Limb (tissue), 2 donors: ENCODE measurements around the gene PTGES2.
"Not testable (repeated sequence)": the region's sequence is repeated elsewhere in the genome, so short reads cannot be mapped to it uniquely, and the experiment has no call there.

ENCODE experiments used
- DNase-seq, 2 donors: peaks; one replicate each; pipeline ENCODE4 v3.0.0-alpha.2; 2016; ENCODE audit errors: extremely low spot score in 2 of 2

The PTGES2 gene

DNA sequence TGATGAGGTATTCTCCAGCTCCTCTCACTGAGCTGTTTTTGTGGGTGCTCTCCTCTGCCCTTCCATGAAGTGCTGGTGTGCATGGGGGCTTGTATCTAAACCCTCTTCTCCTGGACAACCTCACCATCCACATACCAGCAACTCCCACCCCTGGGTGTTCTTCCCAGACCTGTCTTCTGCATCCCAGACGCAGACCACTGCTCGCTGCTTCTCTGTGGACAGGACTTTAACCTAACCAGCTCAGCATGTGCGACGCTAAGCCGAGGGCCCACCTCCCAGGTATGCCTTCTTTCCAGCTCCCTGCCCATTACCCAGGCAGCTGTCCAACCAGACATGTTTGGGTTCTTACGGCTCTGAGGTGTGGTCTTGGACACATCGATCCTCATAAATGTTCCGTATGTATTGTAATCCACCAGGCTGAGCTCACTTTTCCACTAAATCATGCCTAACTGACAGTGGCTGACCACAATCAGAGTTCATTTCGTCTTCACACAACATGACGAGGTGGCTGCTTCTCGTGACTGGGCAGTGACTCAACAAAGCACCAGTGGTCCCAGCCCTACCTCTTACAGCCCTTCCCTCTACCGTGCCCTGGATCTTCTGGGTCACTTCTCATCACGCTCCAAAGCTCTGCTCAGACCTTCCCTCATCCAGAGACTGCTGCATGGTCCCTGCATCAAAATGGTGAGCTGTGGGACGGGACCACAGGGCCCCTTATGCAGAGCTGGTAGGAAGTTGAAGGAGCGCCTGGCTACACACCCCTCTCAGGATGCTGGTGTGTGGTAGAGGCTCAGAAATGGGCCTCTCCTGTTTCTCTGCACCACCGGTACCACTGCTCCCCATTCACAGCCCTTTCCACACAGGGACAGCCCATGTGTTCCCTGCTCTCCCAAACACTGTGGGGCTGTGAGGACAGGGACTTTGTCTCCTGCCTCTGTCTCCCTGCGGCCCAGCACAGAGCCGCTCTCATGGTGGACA lies 9.6 kb upstream of the PTGES2 start:
- no peak for DNase-seq

- not testable (repeated sequence) for DNase-seq
These were observed 8.0 kb upstream of the PTGES2 start for GRCh38 chr9:128135561-128135960.

DNA sequence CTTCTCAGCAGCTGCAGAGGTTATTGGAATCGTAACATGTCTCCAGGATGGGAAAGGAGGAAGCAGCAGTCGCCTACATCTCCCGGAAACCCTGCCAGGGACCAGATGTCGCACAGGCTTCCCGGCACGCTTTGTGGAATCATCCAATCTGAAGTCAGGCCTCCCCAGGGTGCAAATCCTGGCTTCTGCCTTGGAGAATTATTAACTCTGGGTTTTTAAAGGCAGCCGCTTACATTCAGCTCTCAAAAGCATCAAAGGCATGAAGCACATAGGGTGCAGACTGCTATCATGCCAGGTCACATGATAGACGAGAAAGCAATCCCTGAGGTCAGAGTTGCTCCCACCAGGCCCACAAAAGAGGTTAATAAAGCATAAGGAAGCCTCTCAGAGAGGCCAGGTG lies 4.6 kb upstream of the PTGES2 start:
- peak; percentile 36 to 65 for DNase-seq

- not testable (repeated sequence) for DNase-seq
These were observed 3.8 kb upstream of the PTGES2 start for GRCh38 chr9:128131346-128131745.

GRCh38 chr9:128130651-128131050 lies 3.1 kb upstream of the PTGES2 start:
- not testable (repeated sequence) for DNase-seq

- not testable (repeated sequence) for DNase-seq
These were observed 2.6 kb upstream of the PTGES2 start for GRCh38 chr9:128129976-128130590.

DNA sequence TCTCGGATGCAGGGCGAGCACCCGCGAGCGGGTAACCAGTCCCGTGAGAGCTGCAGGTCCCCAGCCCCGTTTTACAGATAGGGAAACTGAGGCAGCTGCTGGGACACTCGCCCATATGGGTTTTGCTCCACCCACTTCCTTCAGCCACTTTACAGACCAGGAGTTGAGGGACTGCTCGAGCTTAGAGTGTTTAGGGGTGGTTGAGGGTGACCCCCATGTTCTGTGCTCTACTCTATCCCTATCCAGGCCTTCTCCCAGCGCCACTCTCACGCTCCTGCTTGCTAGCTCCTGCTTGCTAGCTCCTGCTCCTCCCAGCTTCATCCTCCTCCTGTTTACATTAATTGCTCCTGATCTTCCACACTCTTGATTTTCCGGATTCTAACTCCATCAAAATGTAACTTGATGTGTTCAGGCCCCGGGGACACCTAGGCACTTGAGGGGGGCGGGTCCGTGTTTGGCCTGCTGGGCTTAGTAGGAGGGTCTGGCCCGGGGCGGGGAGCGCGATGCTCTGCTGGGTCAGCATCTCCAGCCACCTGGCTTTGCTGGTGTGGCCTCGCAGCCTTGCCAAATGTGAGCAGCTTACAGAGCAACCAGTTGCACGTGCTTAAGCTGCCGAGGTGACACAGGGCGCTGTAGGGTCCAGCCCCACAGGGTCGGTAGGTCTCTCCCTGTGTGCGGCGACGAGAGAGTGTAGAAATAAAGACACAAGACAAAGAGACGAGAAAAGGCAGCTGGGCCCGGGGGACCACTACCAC lies 1.5 kb upstream of the PTGES2 start:
- DNase-seq = no peak

DNA sequence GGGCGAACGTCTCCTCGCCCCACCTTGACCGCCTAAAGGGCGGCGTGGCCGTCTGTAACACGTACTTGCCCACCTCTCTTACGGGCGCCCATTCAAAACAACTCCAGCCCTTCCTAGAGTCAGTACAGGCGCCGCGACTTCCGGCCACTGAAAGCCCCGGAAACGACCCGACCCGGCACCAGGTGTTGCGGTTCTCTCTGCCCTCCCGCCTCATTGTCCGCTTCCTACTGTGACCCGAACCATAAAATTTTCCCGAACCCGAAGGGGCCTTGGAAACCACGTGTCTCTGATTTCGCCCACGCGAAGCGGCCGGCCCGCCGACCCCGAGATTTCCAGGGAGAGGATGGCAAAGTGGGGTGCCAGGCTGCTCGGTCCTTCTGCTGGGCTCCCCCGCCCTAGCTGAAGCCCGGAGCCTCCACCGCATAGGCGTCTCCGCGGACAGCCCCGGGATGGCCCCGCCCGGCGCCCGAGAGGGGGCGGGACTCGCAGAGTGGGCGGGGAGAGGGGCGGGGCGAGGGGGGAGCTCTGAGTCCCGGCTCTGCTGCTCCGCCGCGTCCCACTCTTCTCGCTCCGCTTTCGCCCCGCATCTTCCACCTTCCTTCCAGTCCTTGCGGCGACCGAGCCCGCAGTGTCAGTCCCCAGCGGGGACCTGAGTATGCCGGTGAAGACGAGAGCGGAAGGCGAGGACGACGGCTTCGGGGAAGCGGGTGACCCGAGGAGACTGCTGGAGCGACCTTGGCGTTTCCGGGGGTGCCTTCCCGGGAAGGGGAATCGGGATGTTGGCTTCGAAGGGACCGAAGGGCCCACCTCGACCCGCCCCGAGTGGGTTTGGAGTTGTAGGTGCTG lies 684 bp upstream of the PTGES2 start:
- peak; percentile 91 to 93 for DNase-seq

DNA sequence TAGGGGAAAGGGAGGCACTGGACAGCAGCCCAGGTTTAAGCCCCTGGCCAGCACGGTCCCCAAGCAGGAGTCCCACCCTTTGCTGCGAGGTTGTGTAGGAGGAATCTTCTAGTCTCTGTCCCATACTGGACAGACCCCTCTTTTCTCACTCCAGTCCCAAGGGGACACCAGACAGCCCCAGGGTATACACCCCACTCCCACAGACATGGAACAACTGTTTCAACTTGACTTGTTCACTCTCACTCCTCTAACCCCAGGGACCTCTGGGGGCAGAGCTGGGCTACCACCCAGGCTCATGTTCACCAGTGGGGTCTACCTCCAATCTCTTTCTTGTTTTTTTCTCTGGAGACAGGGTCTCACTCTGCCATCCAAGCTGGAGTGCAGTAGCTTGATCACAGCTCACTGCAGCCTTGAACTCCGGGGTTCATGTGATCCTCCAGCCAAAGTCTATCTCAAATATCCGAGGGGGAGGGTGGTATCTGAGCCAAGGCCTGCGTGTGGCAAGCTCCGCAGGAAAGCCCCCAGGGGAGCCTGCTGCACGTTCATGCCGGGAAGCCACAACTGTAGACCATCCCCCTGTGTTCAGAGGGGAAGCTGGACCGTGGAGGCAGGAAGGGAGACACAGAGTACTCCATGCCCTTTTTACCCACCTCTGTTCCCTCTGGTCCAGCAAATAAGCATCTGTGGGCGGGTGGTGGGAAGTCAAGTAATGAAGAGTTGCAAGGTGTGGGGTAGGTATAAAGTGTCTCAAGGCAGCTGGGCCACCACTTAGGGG lies 1.8 kb downstream of the PTGES2 start:
- DNase-seq = no peak

DNA sequence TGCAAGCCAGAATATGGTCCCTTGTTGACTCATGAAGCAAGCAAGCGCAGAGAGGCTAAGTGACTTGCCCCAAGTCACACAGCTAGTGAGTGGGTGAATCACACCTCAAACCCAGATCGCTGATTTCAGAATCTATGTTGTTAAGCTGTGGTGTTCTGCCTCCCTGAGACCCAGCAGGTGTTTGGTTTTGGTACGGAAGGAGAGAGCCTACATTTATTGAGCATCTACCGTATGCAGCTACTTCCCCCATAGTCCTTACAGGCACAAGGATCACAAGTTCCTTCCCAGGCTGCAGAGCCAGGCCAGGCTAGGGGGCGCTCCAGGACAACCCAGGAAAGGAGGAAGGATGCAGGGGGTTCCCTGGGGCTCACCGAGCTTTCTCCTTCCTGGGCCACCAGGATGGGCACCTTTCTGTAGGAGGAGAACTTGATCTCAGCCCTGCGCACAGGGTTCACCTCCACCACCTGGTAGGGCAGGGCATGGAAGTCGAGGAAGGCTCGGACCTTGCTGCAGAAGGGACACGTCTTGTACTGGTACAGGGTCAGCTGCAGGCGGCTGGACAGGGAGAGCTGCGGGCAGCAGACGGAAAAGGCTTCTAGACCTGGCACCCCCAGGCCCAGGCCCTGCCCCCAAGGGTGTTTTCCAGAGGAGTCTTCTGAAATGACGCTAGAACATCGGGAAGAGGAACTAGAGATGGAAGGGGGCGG lies 2.5 kb downstream of the PTGES2 start:
- DNase-seq = no peak

- no peak for DNase-seq
These were observed 3.1 kb downstream of the PTGES2 start for GRCh38 chr9:128124451-128124850.

DNA sequence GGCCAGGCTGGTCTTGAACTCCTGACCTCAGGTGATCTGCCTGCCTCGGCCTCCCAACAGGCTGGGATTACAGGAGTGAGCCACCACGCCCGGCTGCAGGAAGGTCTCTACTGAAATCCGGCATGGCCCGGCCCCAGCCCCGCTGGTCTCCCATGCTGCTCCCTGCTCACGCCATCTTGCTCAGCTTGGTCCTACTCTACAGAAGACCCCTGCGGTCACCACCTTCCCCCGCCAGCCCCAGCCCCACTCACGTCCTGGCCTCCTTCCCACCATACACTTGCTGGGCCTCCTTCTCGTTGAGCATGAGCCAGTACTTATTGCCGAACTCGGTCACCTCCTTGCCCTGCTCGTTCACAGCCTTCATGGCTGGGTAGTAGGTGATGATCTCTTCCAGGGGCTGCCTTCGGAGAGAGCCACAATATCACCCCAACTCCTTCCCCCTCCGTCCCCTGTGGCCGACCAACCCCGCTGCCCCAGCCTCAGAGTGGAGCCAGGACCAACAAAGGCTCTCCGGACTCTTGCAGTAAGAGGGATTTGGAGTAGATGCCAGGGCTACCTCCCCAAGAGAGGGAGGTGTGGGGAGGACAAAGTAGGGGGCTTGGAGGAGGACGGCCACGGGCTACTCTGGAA lies 4.0 kb downstream of the PTGES2 start:
- no peak for DNase-seq

DNA sequence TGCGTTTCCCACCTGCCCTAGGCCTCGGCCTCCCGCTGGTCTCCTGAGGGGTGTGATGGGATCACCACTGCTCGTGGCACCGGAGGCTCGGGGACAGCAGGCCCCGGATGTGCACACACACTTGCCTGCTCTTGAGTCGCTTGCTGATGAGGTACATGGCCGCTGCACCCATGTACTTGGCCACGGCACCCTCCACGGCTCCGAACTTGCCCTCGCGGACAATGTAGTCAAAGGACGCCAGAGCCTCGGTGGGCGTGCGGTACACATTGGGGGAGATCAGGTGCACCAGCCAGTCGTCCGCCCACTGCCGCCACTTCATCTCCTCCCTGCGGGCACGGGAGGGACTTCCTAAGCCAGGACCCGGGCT lies 4.7 kb downstream of the PTGES2 start:
- no peak for DNase-seq

- DNase-seq = no peak
These were observed 5.4 kb downstream of the PTGES2 start for GRCh38 chr9:128121924-128122808.

GRCh38 chr9:128121466-128121810 lies 6.1 kb downstream of the PTGES2 start:
- DNase-seq = no peak

GRCh38 chr9:128120741-128121465 lies 6.6 kb downstream of the PTGES2 start:
- no peak for DNase-seq

- no peak for DNase-seq
These were observed 7.3 kb downstream of the PTGES2 start for GRCh38 chr9:128120061-128120740.
